Keratinocyte (primary cell): ENCODE measurements around the gene HORMAD2.

Experiments used
- CTCF ChIP-seq, 3 experiments: IDR thresholded peaks in 1 of 3; conservative IDR thresholded peaks in 1 of 3; optimal IDR thresholded peaks in 1 of 3; 2 replicates in 2 of 3; 3 replicates in 1 of 3; pipeline versions ENCODE3 to v1.5.1; 2011; ENCODE audit warnings: low read length in 3 of 3, mild to moderate bottlenecking in 3 of 3, moderate library complexity in 2 of 3, control low read depth in 1 of 3, inconsistent platforms in 1 of 3; ENCODE audit not compliant: insufficient read depth in 2 of 3; ENCODE audit errors: extremely low read depth in 1 of 3
- EZH2 ChIP-seq: IDR thresholded peaks from one replicate; pipeline ENCODE4 v1.6.1; 2012; ENCODE audit warnings: inconsistent platforms, mild to moderate bottlenecking, low read length, moderate library complexity

GRCh38 chr22:30150212-30150611 lies 69.9 kb downstream of the HORMAD2 start:
- TF ChIP-seq CTCF (optimal IDR thresholded peaks at IDR 0.05 in 1 of 3, IDR thresholded peaks at IDR 0.05 in 1 of 3, conservative IDR thresholded peaks at IDR 0.05 in 1 of 3; ENCODE audit: extremely low read depth in 1 of 3, insufficient read depth in 2 of 3, low read length in 3 of 3) (no peak), EZH2 (no peak)
